Suprapubic skin (tissue), 4 donors: ENCODE data around the gene SENP7. TPM values are rescaled to one million over a fixed set of nuclear protein-coding genes. Genes with fewer than 3 reads are reported as not detected.
"Not testable (repeated sequence)": the region's sequence is repeated elsewhere in the genome, so short reads cannot be mapped to it uniquely, and the experiment has no call there.

Source experiments
- DNase-seq, 2 donors: peaks; one replicate each; pipeline ENCODE4 v3.0.0-alpha.2; 2019; ENCODE audit warnings: low spot score in 2 of 2
- H3K27ac ChIP-seq: fragments of 200-600 bp; sonication (generic); one replicate; pipeline ENCODE4 v1.5.1; 2019
- H3K27me3 ChIP-seq: fragments of 200-600 bp; sonication (generic); one replicate; pipeline ENCODE4 v1.5.1; 2019
- H3K36me3 ChIP-seq: fragments of 200-600 bp; sonication (generic); one replicate; pipeline ENCODE4 v1.5.1; 2019
- H3K4me1 ChIP-seq: fragments of 200-600 bp; sonication (generic); one replicate; pipeline ENCODE4 v1.5.1; 2019
- H3K4me3 ChIP-seq: fragments of 200-600 bp; sonication (generic); one replicate; pipeline ENCODE4 v1.5.1; 2019; ENCODE audit warnings: mild to moderate bottlenecking
- H3K9me3 ChIP-seq: fragments of 200-600 bp; sonication (generic); one replicate; pipeline ENCODE4 v1.5.1; 2019
- EP300 ChIP-seq: sonication (generic); formaldehyde crosslinking; IDR thresholded peaks from one replicate; pipeline ENCODE4 v1.6.1; 2017; ENCODE audit warnings: antibody characterized with exemption
- POLR2A ChIP-seq, 2 donors: fragments of 450-650 bp; IDR thresholded peaks; one replicate each; pipeline ENCODE4 v1.6.1; 2017; ENCODE audit warnings: antibody characterized with exemption in 2 of 2, mild to moderate bottlenecking in 2 of 2, moderate library complexity in 2 of 2
- POLR2AphosphoS5 ChIP-seq, 3 donors: sonication (generic); formaldehyde crosslinking; IDR thresholded peaks; one replicate each; pipeline ENCODE4 v1.6.1; 2017; ENCODE audit warnings: antibody characterized with exemption in 3 of 3
- WGBS: methylation state at CpG from one replicate; pipeline ENCODE4 v1.1.5; 2018; 5-methylcytosine and 5-hydroxymethylcytosine counted together
- total RNA-seq, 4 donors: library from RNA; depleted of rRNA; stranded (reverse); fragments of >200 nt; gene quantifications; one replicate each; pipeline ENCODE4 v1.1.0, GENCODE V29; 2016
- TF ChIP-seq, protein P1 (sequence below), 2 donors: fragments of 200-600 bp in 1 of 2; fragments of 450-650 bp in 1 of 2; sonication (generic) in 1 of 2; IDR thresholded peaks; one replicate each; pipeline ENCODE4 v1.5.1; 2016 to 2019; ENCODE audit warnings: antibody characterized with exemption in 2 of 2, mild to moderate bottlenecking in 1 of 2, moderate library complexity in 1 of 2

Gene SENP7
- total RNA-seq, 4 donors from 2014 or later, result 13.3 to 39.4 (median 15.8) TPM

DNA sequence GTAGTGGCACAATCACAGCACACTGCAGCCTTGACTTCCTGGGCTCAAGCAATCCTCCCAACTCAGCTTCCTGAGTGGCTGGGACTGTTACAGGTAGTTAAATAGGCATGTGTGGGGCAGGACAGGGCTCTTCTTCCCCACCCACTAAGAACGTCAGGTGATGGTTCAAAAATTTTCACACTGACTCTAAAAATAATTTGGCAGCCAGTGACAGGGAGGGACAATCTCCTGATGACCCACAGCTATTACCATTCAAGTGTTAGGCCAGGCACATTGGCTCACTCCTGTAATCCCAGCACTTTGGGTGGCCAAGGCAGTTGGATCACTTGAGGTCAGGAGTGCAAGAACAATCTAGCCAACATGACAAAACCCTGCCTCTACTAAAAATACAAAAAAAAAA, 36.5 kb upstream of the SENP7 start:
- no peaks in the 10 kb centered on the region for H3K4me1 ChIP-seq
- DNase-seq, result no peak
- no peaks in the 10 kb centered on the region for H3K36me3 ChIP-seq
- no peaks in the 10 kb centered on the region for H3K27me3 ChIP-seq
- no peak for TF ChIP-seq EP300
- TF ChIP-seq, protein P1, sequence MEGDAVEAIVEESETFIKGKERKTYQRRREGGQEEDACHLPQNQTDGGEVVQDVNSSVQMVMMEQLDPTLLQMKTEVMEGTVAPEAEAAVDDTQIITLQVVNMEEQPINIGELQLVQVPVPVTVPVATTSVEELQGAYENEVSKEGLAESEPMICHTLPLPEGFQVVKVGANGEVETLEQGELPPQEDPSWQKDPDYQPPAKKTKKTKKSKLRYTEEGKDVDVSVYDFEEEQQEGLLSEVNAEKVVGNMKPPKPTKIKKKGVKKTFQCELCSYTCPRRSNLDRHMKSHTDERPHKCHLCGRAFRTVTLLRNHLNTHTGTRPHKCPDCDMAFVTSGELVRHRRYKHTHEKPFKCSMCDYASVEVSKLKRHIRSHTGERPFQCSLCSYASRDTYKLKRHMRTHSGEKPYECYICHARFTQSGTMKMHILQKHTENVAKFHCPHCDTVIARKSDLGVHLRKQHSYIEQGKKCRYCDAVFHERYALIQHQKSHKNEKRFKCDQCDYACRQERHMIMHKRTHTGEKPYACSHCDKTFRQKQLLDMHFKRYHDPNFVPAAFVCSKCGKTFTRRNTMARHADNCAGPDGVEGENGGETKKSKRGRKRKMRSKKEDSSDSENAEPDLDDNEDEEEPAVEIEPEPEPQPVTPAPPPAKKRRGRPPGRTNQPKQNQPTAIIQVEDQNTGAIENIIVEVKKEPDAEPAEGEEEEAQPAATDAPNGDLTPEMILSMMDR (IDR thresholded peaks at IDR 0.05), result no peak
- TF ChIP-seq POLR2AphosphoS5 (IDR thresholded peaks at IDR 0.05), result no peak
- TF ChIP-seq POLR2A (IDR thresholded peaks at IDR 0.05), result no peak
- 64% methylated on average over 1 of the region's 1 CpG for WGBS
- no peaks in the 10 kb centered on the region for H3K9me3 ChIP-seq
- H3K4me3 ChIP-seq, result no peak overlapping the region
- no peak overlapping the region for H3K27ac ChIP-seq

DNA sequence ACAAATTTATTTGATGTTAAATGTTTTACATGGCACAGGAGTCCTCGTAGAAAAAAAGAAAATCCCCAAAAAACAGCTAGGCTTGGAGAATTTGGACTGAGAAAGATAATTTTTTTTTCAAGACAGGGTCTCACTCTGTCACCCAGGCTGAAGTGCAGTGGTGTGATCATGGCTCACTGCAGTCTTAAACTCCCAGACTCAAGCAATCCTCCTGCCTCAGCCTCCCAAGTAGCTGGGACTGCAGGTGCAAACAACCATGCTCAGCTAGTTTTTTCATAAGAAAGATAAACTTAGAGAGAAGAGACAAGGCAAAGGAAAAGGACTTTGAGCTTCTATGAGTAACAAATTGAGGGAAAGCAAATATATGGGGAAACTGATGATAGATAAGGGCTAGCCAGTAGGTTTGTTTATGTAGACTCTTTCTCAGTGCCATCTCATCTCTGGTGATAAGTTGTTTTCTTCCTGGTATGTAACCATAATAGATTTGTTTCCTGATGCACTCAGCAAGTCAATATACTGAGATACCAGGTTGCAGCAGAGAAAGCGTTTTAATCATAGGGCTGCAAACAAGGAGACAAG, 35.6 kb upstream of the SENP7 start:
- Histone ChIP-seq H3K27ac (no peak overlapping the region), H3K36me3 (no peaks in the 10 kb centered on the region), H3K4me1 (no peaks in the 10 kb centered on the region), H3K9me3 (no peaks in the 10 kb centered on the region), H3K27me3 (no peaks in the 10 kb centered on the region), H3K4me3 (no peak overlapping the region)
- DNase-seq, result no peak
- no peak for TF ChIP-seq EP300
- TF ChIP-seq, protein P1 (IDR thresholded peaks at IDR 0.05), result no peak
- TF ChIP-seq POLR2AphosphoS5 (IDR thresholded peaks at IDR 0.05), result no peak
- TF ChIP-seq POLR2A (IDR thresholded peaks at IDR 0.05), result no peak
- WGBS, result 77% methylated on average over 2 of the region's 2 CpGs

DNA sequence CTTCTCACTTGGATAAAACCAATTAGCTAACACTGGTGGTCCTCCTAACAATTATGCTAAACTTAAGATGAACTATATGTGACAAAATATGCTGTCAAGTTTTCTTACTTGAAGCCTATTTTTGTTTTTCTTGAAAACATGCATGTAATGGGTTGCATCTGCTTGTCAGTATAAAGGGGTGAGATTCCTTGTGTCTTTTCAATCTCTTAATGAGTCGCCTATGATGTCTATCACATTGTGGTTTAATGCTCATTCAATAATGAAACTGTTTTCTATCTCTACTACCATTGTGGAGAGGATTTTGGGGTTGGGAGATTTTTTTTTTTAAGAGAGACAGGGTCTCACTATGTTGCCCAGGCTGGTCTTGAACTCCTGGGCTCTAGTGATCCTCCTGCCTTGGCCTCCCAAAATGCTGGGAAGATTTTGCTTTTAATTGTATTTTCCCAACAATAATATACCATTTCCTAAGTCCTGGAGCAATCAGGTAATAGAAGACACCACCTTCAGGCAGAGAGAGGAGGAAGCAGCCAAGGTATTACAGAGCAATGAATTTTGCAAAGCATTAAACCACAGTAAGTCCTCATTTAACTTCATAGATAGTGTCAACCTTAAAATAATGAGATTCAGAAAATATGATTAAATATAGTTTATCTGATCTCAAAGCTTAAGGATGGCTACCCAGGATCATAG, 31.3 kb upstream of the SENP7 start:
- Histone ChIP-seq H3K36me3 (no peaks in the 10 kb centered on the region), H3K27me3 (no peaks in the 10 kb centered on the region), H3K4me1 (no peaks in the 10 kb centered on the region), H3K9me3 (no peaks in the 10 kb centered on the region), H3K4me3 (no peak overlapping the region), H3K27ac (no peak overlapping the region)
- no peak for TF ChIP-seq EP300
- TF ChIP-seq, protein P1 (IDR thresholded peaks at IDR 0.05), result no peak
- no peak for TF ChIP-seq POLR2AphosphoS5 (IDR thresholded peaks at IDR 0.05)
- no peak for TF ChIP-seq POLR2A (IDR thresholded peaks at IDR 0.05)
- WGBS, result 78% methylated on average over 1 of the region's 1 CpG
- no peak for DNase-seq

GRCh38 chr3:101542957-101543356, 29.9 kb upstream of the SENP7 start:
- Histone ChIP-seq H3K9me3 (no peaks in the 10 kb centered on the region), H3K27ac (no peak overlapping the region), H3K4me3 (no peak overlapping the region), H3K27me3 (no peaks in the 10 kb centered on the region), H3K4me1 (no peaks in the 10 kb centered on the region), H3K36me3 (no peaks in the 10 kb centered on the region)
- TF ChIP-seq EP300 (no peak), POLR2AphosphoS5 (IDR thresholded peaks at IDR 0.05) (no peak), POLR2A (IDR thresholded peaks at IDR 0.05) (no peak)
- TF ChIP-seq, protein P1 (IDR thresholded peaks at IDR 0.05), result no peak
- DNase-seq, result no peak

DNA sequence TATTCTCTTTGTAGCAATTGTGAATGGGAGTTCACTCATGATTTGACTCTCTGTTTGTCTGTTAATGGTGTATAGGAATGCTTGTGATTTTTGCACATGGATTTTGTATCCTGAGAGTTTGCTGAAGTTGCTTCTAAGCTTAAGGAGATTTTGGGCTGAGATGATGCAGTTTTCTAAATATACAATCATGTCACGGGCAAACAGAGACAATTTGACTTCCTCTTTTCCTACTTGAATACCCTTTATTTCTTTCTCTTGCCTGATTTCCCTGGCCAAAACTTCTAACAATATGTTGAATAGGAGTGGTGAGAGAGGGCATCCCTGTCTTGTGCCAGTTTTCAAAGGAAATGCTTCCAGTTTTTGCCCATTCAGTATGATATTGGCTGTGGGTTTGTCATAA, 23.9 kb upstream of the SENP7 start:
- H3K27me3 ChIP-seq, DNase-seq, H3K4me1 ChIP-seq, H3K9me3 ChIP-seq, H3K27ac ChIP-seq, H3K36me3 ChIP-seq, H3K4me3 ChIP-seq: not testable (repeated sequence)
- 91% methylated on average over 1 of the region's 1 CpG for WGBS

DNA sequence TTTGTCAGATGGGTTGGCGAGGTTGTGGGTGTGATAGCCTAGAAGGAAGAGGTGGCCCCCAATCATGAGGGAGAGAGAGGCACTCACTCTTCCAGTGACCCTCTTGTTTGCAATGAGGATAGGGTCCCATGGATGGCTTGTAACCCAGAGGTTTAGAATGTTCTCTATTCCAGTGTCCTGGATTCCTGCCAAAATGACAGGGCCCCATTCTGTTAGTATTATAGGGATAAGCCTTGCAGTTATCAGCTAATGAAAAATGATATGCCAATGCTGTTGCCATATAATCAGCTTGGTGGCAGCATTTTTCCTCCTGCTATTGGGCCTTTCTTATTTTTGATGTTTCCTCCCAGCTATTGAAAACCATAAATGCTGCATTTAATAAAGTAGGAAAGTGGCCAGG, 23.3 kb upstream of the SENP7 start:
- no peak overlapping the region for H3K27ac ChIP-seq
- no peak overlapping the region for H3K4me3 ChIP-seq
- H3K27me3 ChIP-seq, result no peaks in the 10 kb centered on the region
- no peaks in the 10 kb centered on the region for H3K36me3 ChIP-seq
- no peaks in the 10 kb centered on the region for H3K4me1 ChIP-seq
- TF ChIP-seq, protein P1 (IDR thresholded peaks at IDR 0.05), result no peak
- TF ChIP-seq EP300 (no peak), POLR2AphosphoS5 (IDR thresholded peaks at IDR 0.05) (no peak), POLR2A (IDR thresholded peaks at IDR 0.05) (no peak)
- 86% methylated on average over 1 of the region's 1 CpG for WGBS
- DNase-seq, result no peak
- no peaks in the 10 kb centered on the region for H3K9me3 ChIP-seq
